HCT116 (cell line): ENCODE data around the gene TM9SF2. TPM values are rescaled to one million over a fixed set of nuclear protein-coding genes. Genes with fewer than 3 reads are reported as not detected.

Experiments
- ATAC-seq: fragments of 200-7000 bp; cut with Tn5 transposase; 2 replicates; pipeline ENCODE4 v1.9.1; 2020; ENCODE audit warnings: mild to moderate bottlenecking, moderate library complexity
- BruUV-seq: library from RNA; stranded (reverse); fragments of 400-500 nt; replicated peaks from 2 replicates; lab custom pipeline; 2021; lab: Mats Ljungman, UMichigan
- CTCF ChIA-PET: fragments of 300-600 bp; sonication (Branson Sonifier 250); formaldehyde crosslinking; loops from one replicate; lab custom pipeline; 2021; ENCODE audit warnings: antibody characterized with exemption; lab: Charles Lee
- POLR2A ChIA-PET: fragments of 300-600, 350-600 bp; sonication (Branson Sonifier 250); formaldehyde crosslinking; loops from one replicate; lab custom pipeline; 2021; ENCODE audit warnings: antibody characterized with exemption; lab: Charles Lee
- RAD21 ChIA-PET, 2 experiments: fragments of 300-600 bp; sonication (Branson Sonifier 250); formaldehyde crosslinking; loops; one replicate each; lab custom pipeline; 2023; ENCODE audit warnings: low total read pairs in 2 of 2; ENCODE audit not compliant: uncharacterized antibody in 2 of 2, unreplicated experiment in 2 of 2, low non-redundant PET in 1 of 2; lab: Charles Lee
- DNase-seq: peaks from one replicate; pipeline ENCODE4 v3.0.0-alpha.2; 2010; ENCODE audit warnings: low read depth, low spot score
- H2AFZ ChIP-seq: fragments of 200-600 bp; shearing (Covaris generic), sonication (generic); 2 replicates; pipeline ENCODE4 v1.6.1; 2017; ENCODE audit warnings: low read depth, mixed run types, mixed read lengths, antibody characterized with exemption, low read length; ENCODE audit not compliant: poor library complexity, severe bottlenecking
- H3K27ac ChIP-seq: 2 replicates; pipeline ENCODE4 v1.5.1; 2012; ENCODE audit warnings: low read depth, low read length
- H3K27me3 ChIP-seq: fragments of 200-600 bp; sonication (generic); 2 replicates; pipeline ENCODE4 v1.6.1; 2016; ENCODE audit warnings: mixed run types, low read length, mixed read lengths; ENCODE audit not compliant: insufficient read depth
- H3K36me3 ChIP-seq, 2 experiments: fragments of 200-500 bp in 1 of 2; fragments of 200-600 bp in 1 of 2; sonication (Bioruptor generic) in 1 of 2; sonication (generic) in 1 of 2; 2 replicates each; pipeline versions ENCODE4 v1.5.1 to v1.6.1; 2014 to 2016; ENCODE audit warnings: low read length in 2 of 2, inconsistent platforms in 1 of 2, mixed read lengths in 1 of 2, mixed run types in 1 of 2; ENCODE audit not compliant: insufficient read depth in 2 of 2, control insufficient read depth in 1 of 2
- H3K4me1 ChIP-seq, 2 experiments: fragments of 200-600 bp in 1 of 2; sonication (generic) in 1 of 2; 2 replicates each; pipeline versions ENCODE4 v1.5.1 to v1.6.1; 2012 to 2017; ENCODE audit warnings: low read length in 2 of 2, inconsistent platforms in 1 of 2, mild to moderate bottlenecking in 1 of 2, mixed read lengths in 1 of 2, mixed run types in 1 of 2, moderate library complexity in 1 of 2; ENCODE audit not compliant: insufficient read depth in 2 of 2, control insufficient read depth in 1 of 2
- H3K4me2 ChIP-seq: fragments of 200-600 bp; sonication (generic); 2 replicates; pipeline ENCODE4 v1.6.1; 2017; ENCODE audit warnings: mixed run types, low read length, mixed read lengths
- H3K4me3 ChIP-seq, 2 experiments: fragments of 200-600 bp in 1 of 2; sonication (generic) in 1 of 2; replicated peaks in 1 of 2; 2 replicates each; pipeline ENCODE4 v1.5.1; 2011 to 2016; ENCODE audit warnings: low read length in 2 of 2, control low read depth in 1 of 2, low read depth in 1 of 2, mild to moderate bottlenecking in 1 of 2, mixed read lengths in 1 of 2, mixed run types in 1 of 2
- H3K79me2 ChIP-seq: fragments of 200-600 bp; sonication (generic); 2 replicates; pipeline ENCODE4 v1.6.1; 2017; ENCODE audit warnings: mild to moderate bottlenecking, mixed run types, low read length, moderate library complexity, mixed read lengths; ENCODE audit not compliant: insufficient read depth
- H3K9ac ChIP-seq: fragments of 200-600 bp; sonication (generic); 2 replicates; pipeline ENCODE4 v1.6.1; 2016; ENCODE audit warnings: low read length, mixed read lengths
- H3K9me2 ChIP-seq: fragments of 200-600 bp; sonication (generic), shearing (Covaris generic); 2 replicates; pipeline ENCODE4 v1.6.1; 2017; ENCODE audit warnings: mixed run types, mild to moderate bottlenecking, moderate library complexity; ENCODE audit not compliant: insufficient read depth
- H3K9me3 ChIP-seq, 2 experiments: fragments of 200-500 bp in 1 of 2; fragments of 200-600 bp in 1 of 2; sonication (Bioruptor generic) in 1 of 2; sonication (generic) in 1 of 2; 2 replicates each; pipeline ENCODE4 v1.6.1; 2014 to 2017; ENCODE audit warnings: low read length in 2 of 2, mixed read lengths in 2 of 2, inconsistent platforms in 1 of 2, low read depth in 1 of 2, mild to moderate bottlenecking in 1 of 2, mixed run types in 1 of 2, moderate library complexity in 1 of 2; ENCODE audit not compliant: control insufficient read depth in 1 of 2, insufficient read depth in 1 of 2
- H4K20me1 ChIP-seq: fragments of 200-600 bp; sonication (generic), shearing (Covaris generic); 2 replicates; pipeline ENCODE4 v1.6.1; 2017; ENCODE audit warnings: mixed run types, mild to moderate bottlenecking, moderate library complexity; ENCODE audit not compliant: insufficient read depth
- CBX3 ChIP-seq: IDR thresholded peaks from 2 replicates; pipeline ENCODE4 v1.6.1; 2012; ENCODE audit warnings: low read depth
- EGR1 ChIP-seq: IDR thresholded peaks from 2 replicates; pipeline ENCODE4 v1.6.1; 2012; ENCODE audit warnings: low read depth
- ELF1 ChIP-seq: IDR thresholded peaks from 2 replicates; pipeline ENCODE4 v1.6.1; 2012; ENCODE audit warnings: low read depth, borderline replicate concordance
- EZH2 ChIP-seq: fragments of 200-600 bp; sonication (generic); IDR thresholded peaks from 2 replicates; pipeline ENCODE4 v1.6.1; 2017; ENCODE audit warnings: antibody characterized with exemption, mixed run types
- EZH2phosphoT487 ChIP-seq: fragments of 200-600 bp; IDR thresholded peaks from 2 replicates; pipeline ENCODE4 v1.6.1; 2018; ENCODE audit warnings: antibody characterized with exemption, borderline replicate concordance
- JUND ChIP-seq: IDR thresholded peaks from 2 replicates; pipeline ENCODE4 v1.6.1; 2012
- POLR2AphosphoS5 ChIP-seq: IDR thresholded peaks from 2 replicates; pipeline ENCODE4 v1.6.1; 2011; ENCODE audit warnings: mild to moderate bottlenecking, low read depth, low read length, moderate library complexity
- RAD21 ChIP-seq: IDR thresholded peaks from 2 replicates; pipeline ENCODE4 v1.6.1; 2012; ENCODE audit warnings: low read depth, mild to moderate bottlenecking
- REST ChIP-seq: IDR thresholded peaks from 2 replicates; pipeline ENCODE4 v1.6.1; 2012; ENCODE audit warnings: low read depth
- SIN3A ChIP-seq: IDR thresholded peaks from 2 replicates; pipeline ENCODE4 v1.6.1; 2012; ENCODE audit warnings: low read depth
- YY1 ChIP-seq: IDR thresholded peaks from 2 replicates; pipeline ENCODE4 v1.6.1; 2011; ENCODE audit warnings: low read length, low read depth, moderate library complexity, mild to moderate bottlenecking; ENCODE audit not compliant: insufficient replicate concordance; ENCODE audit errors: extremely low read depth
- ZBTB33 ChIP-seq: IDR thresholded peaks from 2 replicates; pipeline ENCODE4 v1.6.1; 2011; ENCODE audit warnings: mild to moderate bottlenecking, low read length, moderate library complexity; ENCODE audit not compliant: insufficient replicate concordance; ENCODE audit errors: extremely low read depth
- ZNF274 ChIP-seq: fragments of 200-500 bp; sonication (Bioruptor generic); IDR thresholded peaks from 2 replicates; pipeline ENCODE4 v1.6.1; 2014; ENCODE audit warnings: mild to moderate bottlenecking, low read depth, low read length, inconsistent platforms
- intact Hi-C: fragments of 100-400 bp; cut with micrococcal nuclease; formaldehyde crosslinking; loops from 2 replicates; pipeline ENCODE4 v1.10.0; 2022
- total RNA-seq: library from RNA; stranded (reverse); gene quantifications from one replicate; pipeline ENCODE4 v1.2.1, GENCODE V29; 2021; ENCODE audit not compliant: unreplicated experiment
- TF ChIP-seq, protein P1 (sequence below): IDR thresholded peaks from 2 replicates; pipeline ENCODE4 v1.6.1; 2012
- TF ChIP-seq, protein P2 (sequence below), 3 experiments: fragments of 200-600 bp in 1 of 3; sonication (generic) in 1 of 3; IDR thresholded peaks in 2 of 3; conservative IDR thresholded peaks in 1 of 3; 2 replicates each; pipeline ENCODE4 v1.5.1; 2012 to 2017; ENCODE audit warnings: low read depth in 2 of 3, low read length in 2 of 3, antibody characterized with exemption in 1 of 3, borderline replicate concordance in 1 of 3, control low read depth in 1 of 3, mild to moderate bottlenecking in 1 of 3, mixed read lengths in 1 of 3, mixed run types in 1 of 3, moderate library complexity in 1 of 3; ENCODE audit not compliant: insufficient read depth in 1 of 3
- TF ChIP-seq, protein P3 (sequence below): IDR thresholded peaks from 2 replicates; pipeline ENCODE4 v1.6.1; 2012

The TM9SF2 gene
- total RNA-seq, 1 experiment from 2014 or later: 77.8 TPM

- no peaks in the 10 kb centered on the region for H3K36me3 ChIP-seq
- intact Hi-C loops: loop anchor here (2.0 kb wide), 1 partner anchor 49 kb away; no protein-coding TSS in a partner anchor
- DNase-seq: peak; percentile 16
- peak overlapping the region; percentile 99 for H2AFZ ChIP-seq
- no peaks in the 10 kb centered on the region for H3K27me3 ChIP-seq
- ChIA-PET POLR2A (interaction anchor here (1.3 kb wide), 1 partner anchor 50 kb away, joined by 4 read pairs; no protein-coding TSS in a partner anchor), CTCF (no interaction called here), RAD21 (no interaction called here)
- BruUV-seq: no TSS peak
- peaks cover 10 to 14% of the 10 kb centered on the region in 2 experiments; a peak in 3 of 4 replicates for H3K4me1 ChIP-seq
- ATAC-seq: peak; percentile 70
- no peaks in the 10 kb centered on the region; the same call in 1 of the 2 replicates for H3K79me2 ChIP-seq
- peak overlapping the region; percentile 36; the same call in 1 of the 2 replicates for H3K27ac ChIP-seq
- H3K9me3 ChIP-seq: no peaks in the 10 kb centered on the region
- peak overlapping the region; percentile 41 to 78 for H3K4me3 ChIP-seq
- no peaks in the 10 kb centered on the region for H4K20me1 ChIP-seq
- no peaks in the 10 kb centered on the region for H3K9me2 ChIP-seq
- peak overlapping the region; percentile 40 for H3K9ac ChIP-seq
- H3K4me2 ChIP-seq: peak overlapping the region; percentile 94
- TF ChIP-seq ZBTB33 (no peak), POLR2AphosphoS5 (no peak), EGR1 (no peak), ELF1 (no peak), EZH2 (no peak), REST (no peak), YY1 (no peak), EZH2phosphoT487 (no peak), ZNF274 (no peak), JUND (no peak), SIN3A (no peak), RAD21 (no peak), CBX3 (peak; percentile 14; the same call in 1 of the 2 replicates)
- TF ChIP-seq, protein P1, sequence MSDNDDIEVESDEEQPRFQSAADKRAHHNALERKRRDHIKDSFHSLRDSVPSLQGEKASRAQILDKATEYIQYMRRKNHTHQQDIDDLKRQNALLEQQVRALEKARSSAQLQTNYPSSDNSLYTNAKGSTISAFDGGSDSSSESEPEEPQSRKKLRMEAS: 0 out of 2 replicates have a peak, but pooled peaks have one; percentile 20
- TF ChIP-seq, protein P2, sequence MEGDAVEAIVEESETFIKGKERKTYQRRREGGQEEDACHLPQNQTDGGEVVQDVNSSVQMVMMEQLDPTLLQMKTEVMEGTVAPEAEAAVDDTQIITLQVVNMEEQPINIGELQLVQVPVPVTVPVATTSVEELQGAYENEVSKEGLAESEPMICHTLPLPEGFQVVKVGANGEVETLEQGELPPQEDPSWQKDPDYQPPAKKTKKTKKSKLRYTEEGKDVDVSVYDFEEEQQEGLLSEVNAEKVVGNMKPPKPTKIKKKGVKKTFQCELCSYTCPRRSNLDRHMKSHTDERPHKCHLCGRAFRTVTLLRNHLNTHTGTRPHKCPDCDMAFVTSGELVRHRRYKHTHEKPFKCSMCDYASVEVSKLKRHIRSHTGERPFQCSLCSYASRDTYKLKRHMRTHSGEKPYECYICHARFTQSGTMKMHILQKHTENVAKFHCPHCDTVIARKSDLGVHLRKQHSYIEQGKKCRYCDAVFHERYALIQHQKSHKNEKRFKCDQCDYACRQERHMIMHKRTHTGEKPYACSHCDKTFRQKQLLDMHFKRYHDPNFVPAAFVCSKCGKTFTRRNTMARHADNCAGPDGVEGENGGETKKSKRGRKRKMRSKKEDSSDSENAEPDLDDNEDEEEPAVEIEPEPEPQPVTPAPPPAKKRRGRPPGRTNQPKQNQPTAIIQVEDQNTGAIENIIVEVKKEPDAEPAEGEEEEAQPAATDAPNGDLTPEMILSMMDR (IDR thresholded peaks at IDR 0.05 in 2 of 3, conservative IDR thresholded peaks at IDR 0.05 in 1 of 3; ENCODE audit: borderline replicate concordance in 1 of 3, insufficient read depth in 1 of 3, low read depth in 2 of 3, low read length in 2 of 3): 0 out of 6 replicates have a peak, but pooled peaks of 2 of the 3 experiments have one; percentile 12 to 14
- TF ChIP-seq, protein P3, sequence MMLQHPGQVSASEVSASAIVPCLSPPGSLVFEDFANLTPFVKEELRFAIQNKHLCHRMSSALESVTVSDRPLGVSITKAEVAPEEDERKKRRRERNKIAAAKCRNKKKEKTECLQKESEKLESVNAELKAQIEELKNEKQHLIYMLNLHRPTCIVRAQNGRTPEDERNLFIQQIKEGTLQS: no peak
These were observed 104.4 kb downstream of the TM9SF2 start for GRCh38 chr13:99605420-99606323.
